Measurements from ENCODE around the gene OR2L5. TPM values are rescaled to one million over a fixed set of nuclear protein-coding genes. Genes with fewer than 3 reads are reported as not detected.

The OR2L5 gene, protein sequence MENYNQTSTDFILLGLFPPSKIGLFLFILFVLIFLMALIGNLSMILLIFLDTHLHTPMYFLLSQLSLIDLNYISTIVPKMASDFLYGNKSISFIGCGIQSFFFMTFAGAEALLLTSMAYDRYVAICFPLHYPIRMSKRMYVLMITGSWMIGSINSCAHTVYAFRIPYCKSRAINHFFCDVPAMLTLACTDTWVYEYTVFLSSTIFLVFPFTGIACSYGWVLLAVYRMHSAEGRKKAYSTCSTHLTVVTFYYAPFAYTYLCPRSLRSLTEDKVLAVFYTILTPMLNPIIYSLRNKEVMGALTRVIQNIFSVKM
- polyA plus RNA-seq (ENCODE audit: insufficient read length), result not detected
- long read RNA-seq, donor 1, result 0 reads
- long read RNA-seq, donor 2, result 0 reads
- long read RNA-seq, donor 3, result 0 reads
- long read RNA-seq, donor 4, result 0 reads
- long read RNA-seq, donor 5, result 0 reads
- long read RNA-seq, donor 6, result 0 reads
- long read RNA-seq, donor 7, result 0 reads
- long read RNA-seq, donor 8, result 0 reads

- no peak for DNase-seq
These were observed at the start of gene OR2L5 for GRCh38 chr1:248013229-248013710. OR2L5 (plus strand) TSS chr1:248013660; CDS start chr1:248021948, 8,288 bp downstream.

GRCh38 chr1:247964933-247965332 lies 48.5 kb upstream of the OR2L5 start, which contains the start of gene OR2AK2:
OR2AK2 (plus strand) TSS chr1:247965233; CDS start chr1:247965377, 144 bp downstream.
- DNase-seq, result no peak

- no peak for DNase-seq
These were observed 46.8 kb upstream of the OR2L5 start for GRCh38 chr1:247966532-247967204.

GRCh38 chr1:247992986-247993385 lies 20.5 kb upstream of the OR2L5 start:
- DNase-seq, result no peak

DNA sequence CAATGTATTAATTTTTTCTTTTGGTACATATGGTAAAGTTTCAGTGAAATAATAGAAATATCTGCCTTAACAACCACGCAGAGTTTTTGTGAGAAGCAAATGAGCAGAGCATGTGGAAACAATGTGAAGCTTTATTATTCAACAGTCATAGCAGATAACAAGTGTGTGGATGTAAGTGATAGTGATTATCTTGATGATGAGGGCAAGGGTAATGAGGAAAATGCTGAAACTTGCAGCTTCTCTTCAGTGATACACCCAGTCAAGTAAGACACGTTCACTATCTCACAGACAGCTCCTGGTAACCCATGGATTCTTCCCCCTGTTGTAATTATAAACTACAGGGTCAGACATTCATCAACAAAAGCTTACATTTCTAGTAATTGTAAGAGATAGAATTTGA lies 14.6 kb upstream of the OR2L5 start:
- no peak for DNase-seq

DNA sequence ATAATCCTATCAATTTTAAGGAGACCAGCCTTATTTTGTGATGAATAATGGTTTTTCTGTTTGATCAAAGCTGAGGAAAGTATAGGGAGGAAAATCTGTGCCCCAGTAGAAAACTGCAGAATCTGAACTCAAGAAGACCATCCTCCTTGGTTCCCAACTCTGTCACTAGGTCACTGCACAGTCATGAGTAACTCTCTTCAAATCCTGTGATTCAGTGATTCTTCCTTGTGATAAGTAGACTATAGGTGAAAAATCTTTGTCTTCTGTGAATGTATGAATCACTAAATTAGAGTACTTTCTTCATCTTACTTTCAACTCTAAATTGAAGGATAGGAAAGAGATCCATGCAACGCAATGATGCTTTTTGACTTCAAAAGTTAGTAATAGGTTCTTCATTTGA lies 13.3 kb upstream of the OR2L5 start:
- DNase-seq, result no peak

GRCh38 chr1:248007778-248008177 lies 5.7 kb upstream of the OR2L5 start:
- no peak for DNase-seq

GRCh38 chr1:248009681-248010080 lies 3.8 kb upstream of the OR2L5 start:
- no peak for DNase-seq

DNA sequence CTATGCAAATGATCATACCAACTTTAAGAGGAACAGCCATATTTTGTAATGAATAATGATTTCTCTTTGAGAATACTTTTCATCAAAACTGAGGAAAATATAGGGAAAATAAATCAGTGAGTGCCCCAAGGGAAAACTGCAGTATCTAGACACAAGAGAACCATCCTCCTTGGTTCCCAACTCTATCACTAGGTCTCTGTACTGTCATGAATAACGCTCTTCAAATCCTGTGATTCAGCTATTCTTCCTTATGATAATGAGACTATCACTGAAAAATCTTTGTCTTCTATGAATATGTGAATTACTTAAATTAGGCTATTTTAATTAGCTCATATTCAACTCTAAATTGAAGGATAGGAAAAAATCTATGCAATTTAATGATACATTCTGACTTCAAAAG lies 2.3 kb downstream of the OR2L5 start:
- DNase-seq, result no peak

DNA sequence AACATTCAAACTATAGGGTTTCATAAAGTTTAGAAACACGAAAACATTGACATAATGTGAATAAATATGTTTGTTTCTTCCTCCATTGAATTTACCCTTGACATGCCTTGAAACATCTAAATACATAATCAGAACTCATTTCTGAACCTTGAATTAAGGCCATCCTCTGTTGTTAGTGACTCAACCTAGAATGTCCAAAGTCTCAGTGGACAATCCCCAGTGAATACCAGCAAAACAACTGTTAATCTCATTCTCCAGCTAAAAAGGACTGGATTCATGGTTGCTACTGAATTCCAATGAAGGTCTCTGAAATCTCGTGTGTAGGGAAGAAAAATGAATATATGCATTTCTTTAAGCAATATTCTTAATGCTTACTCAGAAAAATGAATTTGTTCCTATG lies 16.3 kb downstream of the OR2L5 start, which contains the start of gene OR2L2:
Gene OR2L2 (plus strand): TSS at position 301 of the 400 bp plus-strand sequence. CDS start 8,198 bp downstream, outside the sequence.
- no peak for DNase-seq

DNA sequence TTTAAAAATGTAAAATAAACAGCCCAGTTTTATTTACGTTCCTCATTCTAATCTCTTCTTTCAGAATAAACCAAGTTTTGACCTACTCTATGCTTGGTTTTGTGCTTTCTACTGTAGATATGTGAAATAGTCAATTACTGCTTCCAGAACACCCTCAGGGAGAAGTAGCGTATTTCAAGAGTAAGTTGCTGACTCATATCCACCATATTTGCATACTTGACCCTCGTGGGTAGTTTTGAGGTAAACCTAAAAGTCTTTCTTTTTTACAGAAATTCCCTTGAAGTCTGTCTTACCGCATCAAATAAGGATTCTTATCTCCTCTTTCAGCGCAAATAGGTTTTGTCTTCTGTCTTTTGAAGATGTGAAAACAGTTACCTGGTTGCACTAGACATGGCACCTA lies 31.7 kb downstream of the OR2L5 start:
- no peak for DNase-seq

DNA sequence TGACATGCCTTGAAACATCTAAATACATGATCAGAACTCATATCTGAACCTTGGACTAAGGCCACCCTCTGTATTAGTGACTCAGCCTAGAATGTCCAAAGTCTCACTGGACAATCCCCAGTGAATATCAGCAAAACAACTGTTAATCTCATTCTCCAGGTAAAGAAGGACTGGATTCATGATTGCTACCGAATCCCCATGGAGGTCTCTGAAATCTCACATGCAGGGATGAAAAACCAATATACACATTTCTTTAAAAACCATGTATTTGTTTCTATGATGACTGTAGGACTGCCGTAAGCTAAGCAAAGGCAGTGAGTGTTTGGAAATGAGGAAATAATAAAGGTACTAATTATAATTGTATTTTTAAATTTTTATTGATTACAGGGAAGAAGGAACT lies 33.1 kb downstream of the OR2L5 start, which contains the start of gene OR2L3:
Gene OR2L3 (plus strand): TSS at position 301 of the 400 bp plus-strand sequence. CDS start 13,846 bp downstream, outside the sequence.
- no peak for DNase-seq

GRCh38 chr1:248047008-248047407 lies 33.5 kb downstream of the OR2L5 start:
- DNase-seq, result no peak

- no peak for DNase-seq
These were observed 41.2 kb downstream of the OR2L5 start for GRCh38 chr1:248054671-248055070.

DNA sequence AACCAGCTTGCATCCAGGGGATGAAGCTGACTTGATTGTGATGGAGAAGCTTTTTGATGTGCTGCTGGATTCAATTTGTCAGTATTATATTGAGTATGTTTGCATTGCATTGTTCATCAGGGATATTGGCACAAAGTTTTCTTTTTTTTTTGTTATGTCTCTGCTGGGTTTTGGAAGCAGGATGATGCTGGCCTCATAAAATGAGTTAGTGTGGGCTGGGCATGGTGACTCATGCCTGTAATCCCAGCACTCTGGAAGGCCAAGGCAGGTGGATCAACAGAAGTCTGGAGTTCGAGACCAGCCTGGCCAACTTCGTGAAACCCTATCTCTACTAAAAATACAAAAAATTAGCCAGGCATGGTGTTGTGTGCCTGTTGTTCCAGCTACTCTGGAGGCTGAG lies 41.8 kb downstream of the OR2L5 start:
- no peak for DNase-seq

DNA sequence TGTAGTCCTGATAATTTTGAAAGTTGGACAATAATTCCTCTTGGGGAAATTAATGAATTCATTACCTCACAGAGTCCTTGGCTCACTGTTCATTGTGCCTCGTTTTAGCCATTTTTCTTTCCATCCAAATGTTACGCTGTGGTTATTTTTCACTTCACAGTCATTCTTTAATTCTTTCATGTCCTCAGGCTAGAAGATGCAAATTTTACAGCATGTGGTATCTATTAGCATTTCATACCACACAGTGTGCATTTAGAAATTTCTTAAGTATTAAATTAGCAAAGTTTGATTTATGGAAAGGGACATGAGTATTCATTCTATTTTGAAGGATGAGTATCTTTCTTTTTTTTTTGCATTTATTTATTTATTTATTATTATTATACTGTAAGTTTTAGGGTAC lies 51.6 kb downstream of the OR2L5 start:
- DNase-seq, result no peak

- DNase-seq, result no peak
These were observed 52.1 kb downstream of the OR2L5 start for GRCh38 chr1:248065604-248066003.

Other genes starting within 250 kb of the OR2L5 start
- not detected for gene OR14A16, start 189.5 kb upstream of the OR2L5 start, polyA plus RNA-seq (ENCODE audit: insufficient read length)
- not detected for gene OR11L1, start 171.8 kb upstream of the OR2L5 start, polyA plus RNA-seq (ENCODE audit: insufficient read length)
- gene TRIM58, start 156.5 kb upstream of the OR2L5 start, polyA plus RNA-seq (ENCODE audit: insufficient read length), result 1.0 TPM
- 0.25 TPM for gene OR2W3, start 118.1 kb upstream of the OR2L5 start, polyA plus RNA-seq (ENCODE audit: insufficient read length)
- gene OR2T8, start 93.4 kb upstream of the OR2L5 start, polyA plus RNA-seq (ENCODE audit: insufficient read length), result not detected
- gene OR2AJ1, start 88.8 kb upstream of the OR2L5 start, polyA plus RNA-seq (ENCODE audit: insufficient read length), result not detected
- gene OR2L8, start 64.8 kb upstream of the OR2L5 start, polyA plus RNA-seq (ENCODE audit: insufficient read length), result not detected
- not detected for gene OR2AK2, start 48.4 kb upstream of the OR2L5 start, polyA plus RNA-seq (ENCODE audit: insufficient read length)
- 0.13 TPM for gene OR2L2, start 16.4 kb downstream of the OR2L5 start, polyA plus RNA-seq (ENCODE audit: insufficient read length)
- gene OR2L3, start 33.2 kb downstream of the OR2L5 start, polyA plus RNA-seq (ENCODE audit: insufficient read length), result not detected
- gene OR2L13, start 81.5 kb downstream of the OR2L5 start, polyA plus RNA-seq (ENCODE audit: insufficient read length), result not detected
- gene OR2M5, start 131.5 kb downstream of the OR2L5 start, polyA plus RNA-seq (ENCODE audit: insufficient read length), result not detected
- not detected for gene OR2M2, start 161.2 kb downstream of the OR2L5 start, polyA plus RNA-seq (ENCODE audit: insufficient read length)
- 0.08 TPM for gene OR2M3, start 183.6 kb downstream of the OR2L5 start, polyA plus RNA-seq (ENCODE audit: insufficient read length)
- gene OR2M4, start 217.8 kb downstream of the OR2L5 start, polyA plus RNA-seq (ENCODE audit: insufficient read length), result 0.07 TPM